T-helper 1 cell treated with Interleukin-12 subunit alpha and Interleukin-12 subunit beta and Interleukin-4 antibody, amounts not matched to agents 30 μg/mL and 1 μg/mL, for 36 hours (primary cell): ENCODE data around the gene KCNJ15.

Experiments used
- H3K27ac Mint-ChIP-seq: one replicate; pipeline ENCODE4 v1.8.0; 2021; ENCODE audit warnings: mild to moderate bottlenecking, mixed read lengths
- H3K27me3 Mint-ChIP-seq: one replicate; pipeline ENCODE4 v1.8.0; 2021; ENCODE audit warnings: low read depth, mixed read lengths
- H3K36me3 Mint-ChIP-seq: one replicate; pipeline ENCODE4 v1.8.0; 2021; ENCODE audit warnings: low read depth, mixed read lengths
- H3K4me1 Mint-ChIP-seq: one replicate; pipeline ENCODE4 v1.8.0; 2021; ENCODE audit warnings: low read depth, mixed read lengths
- H3K4me3 Mint-ChIP-seq: one replicate; pipeline ENCODE4 v1.8.0; 2021; ENCODE audit warnings: mild to moderate bottlenecking, moderate library complexity, mixed read lengths
- H3K9me3 Mint-ChIP-seq: one replicate; pipeline ENCODE4 v1.8.0; 2021; ENCODE audit warnings: mixed read lengths

KCNJ15 gene

DNA sequence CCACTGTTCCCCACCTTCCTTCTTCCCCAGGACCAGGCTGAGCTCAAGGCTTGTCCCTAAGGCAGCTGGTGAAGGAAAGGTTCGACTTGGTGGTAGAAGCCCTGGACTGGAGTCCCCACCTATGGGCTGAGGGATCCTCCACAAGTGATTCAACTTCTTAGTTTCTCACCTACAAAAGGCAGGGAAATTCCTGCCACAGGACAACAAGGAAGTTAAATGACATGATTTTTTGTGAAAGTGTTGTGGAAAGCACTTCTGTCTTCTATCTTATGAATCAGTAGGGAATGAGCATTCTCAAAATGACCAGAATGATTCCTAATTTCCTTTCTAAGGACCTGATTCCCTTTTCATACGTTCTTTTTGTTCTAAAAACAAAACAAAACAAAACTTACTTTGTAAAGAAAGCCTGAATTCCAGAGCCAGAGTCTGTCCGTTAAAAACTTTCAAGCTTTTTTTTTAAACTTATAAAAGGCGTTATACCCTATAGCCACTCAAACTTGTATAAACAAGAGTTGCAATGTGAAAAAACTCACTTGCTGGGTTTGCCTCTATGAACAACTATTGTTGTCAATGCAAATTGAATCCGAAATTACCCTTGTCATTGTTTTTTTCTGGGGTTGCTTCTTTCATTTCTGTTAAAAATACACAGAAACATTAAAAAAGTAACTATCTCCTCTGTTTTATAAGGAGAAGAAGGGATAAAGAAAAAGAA, 12.2 kb downstream of the KCNJ15 start:
- Mint-ChIP-seq H3K4me3 (no peak overlapping the region), H3K27me3 (peaks cover 15% of the 10 kb centered on the region), H3K9me3 (peaks cover 8% of the 10 kb centered on the region), H3K27ac (no peak overlapping the region), H3K4me1 (peaks cover 9% of the 10 kb centered on the region), H3K36me3 (no peaks in the 10 kb centered on the region)

DNA sequence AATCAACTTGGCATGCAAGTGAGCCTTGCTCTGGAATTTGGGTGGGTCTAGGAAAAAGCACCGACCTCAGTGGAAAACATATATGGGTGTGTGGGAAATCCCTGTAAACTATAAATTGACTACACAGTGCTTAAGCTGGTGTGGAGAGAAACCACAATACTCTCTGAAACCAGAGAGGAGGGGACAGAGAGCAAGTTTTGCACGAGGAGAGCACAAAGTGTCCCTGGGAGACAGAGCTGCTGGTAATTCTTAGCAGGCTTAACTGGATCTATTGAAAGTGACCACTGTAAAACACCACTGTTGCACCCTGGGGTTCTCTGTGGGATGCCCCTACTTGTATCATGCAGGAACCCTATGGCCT, 12.8 kb downstream of the KCNJ15 start:
- Mint-ChIP-seq H3K4me3 (no peak overlapping the region), H3K27ac (no peak overlapping the region), H3K9me3 (peaks cover 8% of the 10 kb centered on the region), H3K27me3 (peaks cover 13% of the 10 kb centered on the region), H3K4me1 (peaks cover 9% of the 10 kb centered on the region), H3K36me3 (no peaks in the 10 kb centered on the region)

DNA sequence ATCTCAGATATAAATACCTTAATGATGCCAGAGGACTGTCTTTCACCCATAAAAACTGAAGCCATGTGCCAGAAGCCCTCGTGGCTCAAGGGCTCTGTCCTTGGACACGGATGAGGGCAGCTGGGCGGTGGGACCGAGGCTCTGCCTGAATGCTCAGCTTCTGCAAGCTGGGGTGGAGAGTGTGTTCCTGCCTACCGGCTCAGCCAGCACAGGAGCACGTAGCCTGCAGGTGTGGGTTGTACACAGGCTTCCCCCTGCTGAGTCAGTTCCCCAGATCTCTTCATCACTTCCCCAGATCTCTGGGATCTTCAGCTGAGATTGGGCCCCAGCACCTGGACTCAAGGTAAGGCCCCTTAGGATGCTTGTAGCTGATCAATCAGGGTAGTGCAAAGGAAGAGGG, 15.4 kb downstream of the KCNJ15 start:
- no peak overlapping the region for H3K27ac Mint-ChIP-seq
- H3K27me3 Mint-ChIP-seq: peaks cover 3% of the 10 kb centered on the region

DNA sequence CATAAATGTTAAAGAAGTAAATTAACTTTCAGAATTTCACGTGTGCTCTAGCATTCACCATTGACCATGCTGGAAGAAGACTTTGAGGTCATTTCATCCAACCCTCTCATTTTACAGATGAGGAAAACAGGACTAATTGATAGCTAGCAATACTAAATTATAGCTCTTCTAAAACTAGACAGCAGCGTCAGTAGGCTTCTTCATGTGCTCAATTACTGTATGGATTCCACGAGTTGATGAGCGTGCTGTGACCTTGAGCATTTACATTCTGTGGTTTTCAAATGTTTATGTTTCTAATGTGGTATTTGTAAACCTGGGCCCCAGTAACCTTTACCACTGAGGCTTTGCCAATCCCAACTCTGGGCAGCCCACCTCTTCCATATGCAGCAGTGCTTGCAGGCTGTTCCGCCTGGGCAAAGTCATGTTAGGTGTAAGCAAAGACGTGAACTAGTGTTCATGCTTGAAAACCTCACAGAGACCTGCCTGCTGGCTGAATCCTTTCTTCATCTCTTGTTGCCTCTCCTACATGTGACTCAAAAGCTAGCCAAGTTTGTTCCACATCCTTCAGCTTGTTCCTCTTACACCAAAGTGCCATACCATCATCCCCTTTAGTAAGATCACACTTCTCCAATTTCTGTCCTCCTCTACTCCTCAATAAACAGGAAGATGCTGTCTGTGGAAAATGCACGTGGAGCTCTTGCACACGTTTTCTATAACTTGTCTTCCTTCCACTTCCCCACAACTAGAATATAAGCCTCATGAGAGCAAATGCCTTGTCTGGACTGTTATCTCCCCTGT, 17.2 kb downstream of the KCNJ15 start:
- Mint-ChIP-seq H3K27ac (no peak overlapping the region), H3K36me3 (no peaks in the 10 kb centered on the region), H3K4me3 (no peak overlapping the region)

More for the DNA sequence above, 15.4 kb downstream of the KCNJ15 start:
- peaks cover under 1% of the 10 kb centered on the region for H3K9me3 Mint-ChIP-seq
- peaks cover 9% of the 10 kb centered on the region for H3K4me1 Mint-ChIP-seq
- no peak overlapping the region for H3K4me3 Mint-ChIP-seq
- H3K36me3 Mint-ChIP-seq: no peaks in the 10 kb centered on the region

DNA sequence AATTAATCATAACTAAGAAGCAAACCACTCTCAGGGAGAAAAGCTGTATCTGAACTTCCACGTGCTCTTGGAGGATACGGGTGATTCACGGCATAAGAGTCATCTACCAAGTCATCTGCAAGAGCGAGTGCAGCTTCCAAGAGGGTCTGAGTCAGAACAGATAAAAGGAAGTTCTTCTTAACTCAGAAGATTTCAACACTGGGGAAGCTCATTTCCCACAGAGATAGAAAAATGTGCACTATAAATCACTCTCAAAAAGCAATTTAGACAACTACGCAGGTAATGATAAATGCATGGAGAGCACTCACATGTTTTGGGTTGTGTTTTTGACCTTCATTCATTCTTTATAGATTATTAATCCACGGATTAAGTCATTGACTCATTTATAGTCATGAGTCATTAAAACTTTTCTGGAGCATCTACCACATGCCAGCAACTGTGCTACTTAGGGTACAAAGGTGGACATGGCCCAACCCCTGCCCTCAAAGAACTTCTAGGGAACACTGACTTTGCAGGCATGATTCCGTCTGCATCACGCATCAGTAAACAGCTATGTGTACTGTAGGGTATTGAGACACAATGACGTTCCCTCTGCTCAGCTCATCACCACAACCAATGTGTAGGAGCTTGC, 20.8 kb downstream of the KCNJ15 start:
- Mint-ChIP-seq H3K4me3 (no peak overlapping the region), H3K36me3 (no peaks in the 10 kb centered on the region), H3K27me3 (no peaks in the 10 kb centered on the region), H3K27ac (no peak overlapping the region), H3K4me1 (no peaks in the 10 kb centered on the region), H3K9me3 (no peaks in the 10 kb centered on the region)

More for the DNA sequence above, 17.2 kb downstream of the KCNJ15 start:
- peaks cover 9% of the 10 kb centered on the region for H3K4me1 Mint-ChIP-seq
- H3K27me3 Mint-ChIP-seq: no peaks in the 10 kb centered on the region
- no peaks in the 10 kb centered on the region for H3K9me3 Mint-ChIP-seq

DNA sequence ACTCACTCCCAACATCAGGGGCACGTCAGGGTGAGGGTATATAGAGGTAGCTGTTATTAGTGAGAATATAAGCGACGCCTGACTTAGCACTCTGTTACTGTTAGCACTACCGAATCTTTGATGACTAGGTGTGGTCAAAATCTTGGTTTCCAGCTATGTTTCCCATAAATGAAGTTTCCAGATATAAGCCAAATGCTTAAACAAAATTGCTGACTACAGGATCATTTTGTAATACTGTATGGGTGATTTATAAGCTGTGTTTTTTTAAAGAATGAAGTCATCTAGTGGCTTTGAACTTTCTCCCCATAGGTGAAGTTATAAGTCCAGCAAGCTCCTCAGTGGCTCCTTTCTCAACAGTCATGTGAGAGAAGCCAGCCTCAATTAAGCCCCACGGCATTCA, 23.7 kb downstream of the KCNJ15 start:
- peaks cover 4% of the 10 kb centered on the region for H3K27me3 Mint-ChIP-seq
- no peaks in the 10 kb centered on the region for H3K36me3 Mint-ChIP-seq
- no peaks in the 10 kb centered on the region for H3K4me1 Mint-ChIP-seq
- no peak overlapping the region for H3K4me3 Mint-ChIP-seq
- no peaks in the 10 kb centered on the region for H3K9me3 Mint-ChIP-seq
- no peak overlapping the region for H3K27ac Mint-ChIP-seq

DNA sequence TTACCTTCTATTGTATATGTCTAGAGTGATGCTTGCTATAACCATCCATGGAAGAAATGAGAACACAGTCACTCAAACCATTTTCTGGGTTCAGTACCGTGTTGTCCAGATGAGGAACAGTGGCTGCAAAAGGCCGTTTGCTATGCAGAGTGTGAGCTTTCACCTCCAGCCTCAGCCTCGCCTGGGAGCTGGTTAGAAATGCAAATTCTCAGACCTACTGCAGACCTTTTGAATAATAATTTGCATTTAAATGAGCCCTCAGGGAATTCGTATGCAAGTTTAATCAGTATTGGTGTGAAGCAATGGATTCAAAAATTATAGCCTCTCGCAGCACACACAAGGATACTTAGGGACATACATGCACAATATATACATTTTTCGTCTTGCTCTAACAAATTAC, 24.1 kb downstream of the KCNJ15 start:
- Mint-ChIP-seq H3K4me3 (no peak overlapping the region), H3K27ac (no peak overlapping the region), H3K36me3 (no peaks in the 10 kb centered on the region), H3K4me1 (no peaks in the 10 kb centered on the region), H3K9me3 (no peaks in the 10 kb centered on the region), H3K27me3 (peaks cover 4% of the 10 kb centered on the region)

DNA sequence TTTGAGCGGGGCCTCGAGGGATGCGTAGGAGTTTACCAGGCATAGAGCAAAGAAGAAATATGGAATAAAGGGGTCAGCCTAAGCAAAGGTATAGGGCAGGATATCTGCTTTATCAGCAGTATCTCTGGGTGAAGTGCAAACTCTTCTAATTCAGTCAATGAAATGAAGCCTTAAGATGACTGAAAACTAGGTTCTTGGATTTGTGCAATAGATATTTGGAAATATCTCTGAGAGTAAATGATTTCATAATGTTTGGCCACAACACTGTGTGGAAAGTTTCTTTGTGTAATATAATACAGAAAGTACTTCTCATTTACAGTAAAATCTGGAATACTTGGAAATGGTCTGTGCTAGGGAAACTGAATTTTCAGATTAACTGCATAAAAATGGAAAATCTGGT, 26.1 kb downstream of the KCNJ15 start:
- Mint-ChIP-seq H3K27me3 (peaks cover 4% of the 10 kb centered on the region), H3K4me1 (no peaks in the 10 kb centered on the region), H3K36me3 (no peaks in the 10 kb centered on the region), H3K9me3 (no peaks in the 10 kb centered on the region), H3K4me3 (no peak overlapping the region), H3K27ac (no peak overlapping the region)

DNA sequence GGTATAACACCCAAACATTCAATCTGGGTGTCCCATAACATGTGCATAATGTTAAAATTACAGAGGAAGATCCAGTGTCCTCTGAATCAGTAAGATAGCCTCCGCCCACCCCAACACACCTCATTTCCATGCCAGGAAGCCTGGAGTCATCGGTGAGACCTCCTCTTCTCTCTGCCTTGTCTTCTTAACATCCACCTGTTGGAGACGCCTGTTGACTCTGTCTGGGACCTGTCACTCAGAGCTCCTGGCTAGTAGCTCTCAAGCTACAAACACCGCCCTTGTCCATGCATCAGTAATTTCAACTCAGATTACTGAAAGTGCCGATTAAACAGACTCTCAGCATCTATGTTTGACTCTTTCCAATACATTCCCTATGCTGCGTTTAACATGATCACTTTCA, 27.4 kb downstream of the KCNJ15 start:
- H3K27me3 Mint-ChIP-seq: peaks cover 4% of the 10 kb centered on the region
- H3K36me3 Mint-ChIP-seq: no peaks in the 10 kb centered on the region
- no peak overlapping the region for H3K27ac Mint-ChIP-seq
- no peaks in the 10 kb centered on the region for H3K4me1 Mint-ChIP-seq
- no peaks in the 10 kb centered on the region for H3K9me3 Mint-ChIP-seq
- no peak overlapping the region for H3K4me3 Mint-ChIP-seq

DNA sequence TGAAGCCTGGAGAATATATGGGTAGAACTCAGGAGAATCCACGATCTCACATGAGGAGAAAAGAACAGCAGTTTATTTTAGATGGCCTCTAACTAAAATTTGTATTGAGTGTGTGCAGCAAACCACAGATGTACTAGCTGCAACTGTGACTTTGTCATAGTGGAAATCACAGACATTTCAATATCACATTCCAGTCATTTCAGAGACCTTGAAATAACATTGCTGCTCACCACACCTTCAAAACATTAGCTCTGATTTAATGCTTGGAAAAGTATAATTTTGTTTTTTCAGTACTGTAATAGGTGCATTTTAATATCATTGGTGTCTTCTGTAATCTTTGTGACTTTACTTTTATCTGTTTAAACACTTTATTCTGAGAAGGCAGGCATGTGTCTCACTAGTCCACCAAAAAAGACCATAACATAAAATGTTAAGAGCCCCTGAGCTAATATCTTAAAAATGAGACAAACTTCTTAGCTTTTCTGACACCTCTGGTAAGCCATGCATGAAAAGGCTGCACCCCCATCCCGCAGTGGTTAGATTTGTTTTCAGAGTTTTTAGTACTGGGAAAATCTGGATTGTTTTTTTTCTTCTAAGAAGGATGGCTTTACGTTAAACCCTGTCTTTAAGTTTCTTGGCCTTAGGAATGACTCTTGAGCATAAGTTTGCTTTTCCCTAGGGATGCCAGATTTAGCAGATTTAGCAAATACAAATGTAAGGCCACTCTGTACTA, 30.1 kb downstream of the KCNJ15 start:
- no peaks in the 10 kb centered on the region for H3K36me3 Mint-ChIP-seq
- no peak overlapping the region for H3K27ac Mint-ChIP-seq
- H3K27me3 Mint-ChIP-seq: peaks cover 4% of the 10 kb centered on the region
- no peaks in the 10 kb centered on the region for H3K4me1 Mint-ChIP-seq
- no peak overlapping the region for H3K4me3 Mint-ChIP-seq
- H3K9me3 Mint-ChIP-seq: no peaks in the 10 kb centered on the region

DNA sequence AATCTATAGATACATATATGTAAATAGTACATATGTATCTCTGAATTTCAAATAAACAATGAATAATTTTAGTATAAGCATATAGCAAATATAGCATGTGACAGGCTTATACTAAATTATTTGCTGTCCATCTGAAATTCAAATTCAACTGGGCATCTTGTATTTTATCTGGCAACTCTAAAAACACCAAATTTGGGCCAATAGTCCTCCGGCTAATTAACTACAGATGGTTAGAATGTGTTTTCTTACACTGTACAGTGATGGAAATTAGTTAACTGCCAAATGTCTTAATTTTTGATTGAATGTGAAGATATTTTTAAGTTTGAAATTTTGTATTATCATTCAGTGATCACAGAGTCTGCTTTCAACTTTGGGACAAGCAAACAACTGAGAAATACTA, 30.7 kb downstream of the KCNJ15 start:
- peaks cover 4% of the 10 kb centered on the region for H3K27me3 Mint-ChIP-seq
- H3K27ac Mint-ChIP-seq: no peak overlapping the region
- H3K36me3 Mint-ChIP-seq: no peaks in the 10 kb centered on the region
- no peak overlapping the region for H3K4me3 Mint-ChIP-seq
- no peaks in the 10 kb centered on the region for H3K9me3 Mint-ChIP-seq
- H3K4me1 Mint-ChIP-seq: no peaks in the 10 kb centered on the region

DNA sequence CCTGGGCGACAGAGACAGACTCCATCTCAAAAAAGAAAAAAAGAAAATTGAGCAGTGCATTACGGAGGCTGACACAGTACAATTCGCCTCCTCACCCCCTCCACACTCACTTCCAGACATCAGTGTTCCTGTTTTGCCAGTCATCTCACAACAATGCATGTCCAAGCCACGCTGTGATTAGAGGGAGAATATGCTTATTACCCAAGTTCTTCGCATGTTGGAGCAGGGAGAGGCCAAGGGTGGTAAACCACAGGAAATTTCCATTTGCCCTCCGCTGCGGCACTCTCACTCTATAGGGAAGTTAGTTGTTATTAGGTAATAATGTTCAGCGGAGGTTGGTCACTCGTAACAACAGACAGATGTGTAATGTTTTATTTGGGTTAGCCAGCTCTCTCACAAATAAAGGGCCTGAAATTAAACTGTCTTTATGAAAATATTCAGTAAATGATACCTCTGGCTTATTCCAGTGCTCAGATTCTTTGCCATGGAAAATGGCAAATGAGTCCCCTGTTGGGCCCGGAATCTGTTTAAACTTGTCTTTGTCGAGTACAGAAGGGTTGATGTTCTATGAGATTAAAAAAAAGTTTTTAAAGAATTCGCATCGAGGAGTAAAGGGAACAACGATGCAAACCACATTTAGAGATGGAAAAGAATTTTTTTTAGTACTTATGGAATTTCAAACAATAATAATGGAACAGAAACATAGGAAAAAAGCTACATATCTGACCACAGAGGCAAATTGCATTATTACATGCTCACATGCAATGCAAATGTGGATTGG, 33.1 kb downstream of the KCNJ15 start:
- H3K4me3 Mint-ChIP-seq: no peak overlapping the region
- no peaks in the 10 kb centered on the region for H3K36me3 Mint-ChIP-seq
- H3K27me3 Mint-ChIP-seq: peaks cover under 1% of the 10 kb centered on the region
- no peaks in the 10 kb centered on the region for H3K9me3 Mint-ChIP-seq
- no peak overlapping the region for H3K27ac Mint-ChIP-seq
- H3K4me1 Mint-ChIP-seq: no peaks in the 10 kb centered on the region

DNA sequence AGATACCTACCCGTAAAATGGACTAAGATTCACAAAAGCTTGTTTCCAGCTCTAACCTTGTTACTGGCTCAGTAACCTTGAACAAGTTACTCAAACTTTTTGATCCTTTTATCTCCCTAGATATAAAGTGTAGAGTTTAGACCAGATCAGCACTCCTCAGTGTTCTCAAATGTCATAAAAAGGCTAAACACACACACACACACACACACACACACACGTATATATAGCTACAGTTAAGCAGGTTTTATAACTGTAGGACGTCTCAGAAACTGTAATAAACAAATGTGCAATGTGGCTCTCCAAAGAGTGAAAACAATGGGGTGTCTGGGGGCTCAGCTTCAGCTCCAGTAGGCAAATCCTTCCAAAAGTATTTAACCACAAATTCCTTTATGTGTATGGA, 34.0 kb downstream of the KCNJ15 start:
- Mint-ChIP-seq H3K4me3 (no peak overlapping the region), H3K4me1 (no peaks in the 10 kb centered on the region), H3K9me3 (no peaks in the 10 kb centered on the region), H3K27ac (no peak overlapping the region), H3K27me3 (no peaks in the 10 kb centered on the region), H3K36me3 (no peaks in the 10 kb centered on the region)

DNA sequence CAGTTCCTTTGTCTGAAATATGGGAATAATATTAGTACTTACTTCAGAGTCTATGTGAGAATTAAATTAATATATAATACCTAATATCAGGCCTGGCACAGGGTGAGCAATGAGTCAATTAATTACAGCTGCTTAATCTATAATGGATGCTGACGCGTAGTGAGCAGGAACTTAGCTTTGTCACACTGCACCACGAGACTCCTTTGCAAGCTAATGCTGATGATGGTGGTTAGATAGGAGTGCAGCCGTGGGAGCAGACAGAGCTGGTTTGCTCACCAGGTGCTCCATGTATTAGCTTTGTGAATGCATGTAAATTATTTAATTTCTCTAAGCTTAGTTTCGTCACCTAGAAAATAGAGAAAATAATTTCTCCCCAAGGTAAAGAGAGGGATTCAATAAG, 35.1 kb downstream of the KCNJ15 start:
- Mint-ChIP-seq H3K27me3 (no peaks in the 10 kb centered on the region), H3K9me3 (no peaks in the 10 kb centered on the region), H3K36me3 (no peaks in the 10 kb centered on the region), H3K4me1 (peaks cover 4% of the 10 kb centered on the region), H3K27ac (no peak overlapping the region), H3K4me3 (no peak overlapping the region)
